Left ventricle myocardium inferior (tissue), 1 donor: ENCODE data around the gene ZNF772. TPM values are rescaled to one million over a fixed set of nuclear protein-coding genes. Genes with fewer than 3 reads are reported as not detected.

Experiments
- DNase-seq: peaks from one replicate; pipeline ENCODE4 v3.0.0-alpha.2; 2020
- H3K27ac ChIP-seq: fragments of 200-600 bp; replicated peaks from 2 replicates; pipeline ENCODE4 v1.8.0; 2021
- H3K27me3 ChIP-seq: fragments of 200-600 bp; 2 replicates; pipeline ENCODE4 v1.8.0; 2021; ENCODE audit warnings: low read depth
- H3K36me3 ChIP-seq: fragments of 200-600 bp; 2 replicates; pipeline ENCODE4 v1.8.0; 2021
- H3K4me1 ChIP-seq: fragments of 200-600 bp; 2 replicates; pipeline ENCODE4 v1.8.0; 2021
- H3K4me3 ChIP-seq: fragments of 200-600 bp; 2 replicates; pipeline ENCODE4 v1.8.0; 2021; ENCODE audit warnings: mild to moderate bottlenecking, moderate library complexity
- H3K9me3 ChIP-seq: fragments of 200-600 bp; replicated peaks from 2 replicates; pipeline ENCODE4 v1.8.0; 2021
- intact Hi-C: fragments of 100-400 bp; cut with micrococcal nuclease; formaldehyde crosslinking; loops from one replicate; pipeline ENCODE4 v1.11.0; 2022
- total RNA-seq: library from RNA; stranded (reverse); fragmentation: NEBNext Ultra II Directional; extraction: Animal tissue kit (Norgen Biotek cat#: 25700); gene quantifications from one replicate; pipeline ENCODE4 v1.2.1, GENCODE V29; 2021
- TF ChIP-seq, protein P1 (sequence below): fragments of 200-600 bp; IDR thresholded peaks from 2 replicates; pipeline ENCODE4 v1.8.0; 2021; ENCODE audit warnings: antibody characterized with exemption, mild to moderate bottlenecking, borderline replicate concordance
- donor health status: DM: no; HTN: yes; CAD: no; lungs with severe emphysema.

ZNF772 gene
- total RNA-seq, 1 donor from 2014 or later, result 22.6 TPM

- H3K27ac ChIP-seq, result peak within 1 kb of the TSS; percentile 56
- DNase-seq, result peak; percentile 97
- H3K27me3 ChIP-seq, result no peaks in the 10 kb centered on the region
- intact Hi-C loops, result no loop called here
- H3K4me1 ChIP-seq, result peaks cover 25% of the 10 kb centered on the region
- peaks cover 4% of the 10 kb centered on the region for H3K9me3 ChIP-seq
- peaks cover 12% of the 10 kb centered on the region for H3K36me3 ChIP-seq
- H3K4me3 ChIP-seq, result peak within 1 kb of the TSS; percentile 89
- TF ChIP-seq, protein P1, sequence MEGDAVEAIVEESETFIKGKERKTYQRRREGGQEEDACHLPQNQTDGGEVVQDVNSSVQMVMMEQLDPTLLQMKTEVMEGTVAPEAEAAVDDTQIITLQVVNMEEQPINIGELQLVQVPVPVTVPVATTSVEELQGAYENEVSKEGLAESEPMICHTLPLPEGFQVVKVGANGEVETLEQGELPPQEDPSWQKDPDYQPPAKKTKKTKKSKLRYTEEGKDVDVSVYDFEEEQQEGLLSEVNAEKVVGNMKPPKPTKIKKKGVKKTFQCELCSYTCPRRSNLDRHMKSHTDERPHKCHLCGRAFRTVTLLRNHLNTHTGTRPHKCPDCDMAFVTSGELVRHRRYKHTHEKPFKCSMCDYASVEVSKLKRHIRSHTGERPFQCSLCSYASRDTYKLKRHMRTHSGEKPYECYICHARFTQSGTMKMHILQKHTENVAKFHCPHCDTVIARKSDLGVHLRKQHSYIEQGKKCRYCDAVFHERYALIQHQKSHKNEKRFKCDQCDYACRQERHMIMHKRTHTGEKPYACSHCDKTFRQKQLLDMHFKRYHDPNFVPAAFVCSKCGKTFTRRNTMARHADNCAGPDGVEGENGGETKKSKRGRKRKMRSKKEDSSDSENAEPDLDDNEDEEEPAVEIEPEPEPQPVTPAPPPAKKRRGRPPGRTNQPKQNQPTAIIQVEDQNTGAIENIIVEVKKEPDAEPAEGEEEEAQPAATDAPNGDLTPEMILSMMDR, result no peak
These were observed 42.0 kb downstream of the ZNF772 start, which contains the start of gene ZNF749 for GRCh38 chr19:57435062-57435978. TSS of gene ZNF749 (plus strand) at chr19:57435325. CDS start at chr19:57435579, 254 bp downstream.

GRCh38 chr19:57434386-57435061 lies 42.8 kb downstream of the ZNF772 start:
- Histone ChIP-seq H3K27ac (peak overlapping the region; percentile 56), H3K27me3 (no peaks in the 10 kb centered on the region), H3K9me3 (no peaks in the 10 kb centered on the region), H3K36me3 (peaks cover 12% of the 10 kb centered on the region), H3K4me3 (peak overlapping the region; percentile 89), H3K4me1 (peaks cover 25% of the 10 kb centered on the region)
- intact Hi-C loops, result no loop called here
- TF ChIP-seq, protein P1, result no peak
- DNase-seq, result no peak

- TF ChIP-seq, protein P1, result no peak
- intact Hi-C loops, result no loop called here
- Histone ChIP-seq H3K27me3 (no peaks in the 10 kb centered on the region), H3K4me3 (no peak overlapping the region), H3K4me1 (peaks cover 4% of the 10 kb centered on the region), H3K27ac (no peak overlapping the region), H3K36me3 (peaks cover 76% of the 10 kb centered on the region), H3K9me3 (peaks cover 100% of the 10 kb centered on the region)
- DNase-seq, result no peak
These were observed 56.3 kb downstream of the ZNF772 start for GRCh38 chr19:57421037-57421436.

DNA sequence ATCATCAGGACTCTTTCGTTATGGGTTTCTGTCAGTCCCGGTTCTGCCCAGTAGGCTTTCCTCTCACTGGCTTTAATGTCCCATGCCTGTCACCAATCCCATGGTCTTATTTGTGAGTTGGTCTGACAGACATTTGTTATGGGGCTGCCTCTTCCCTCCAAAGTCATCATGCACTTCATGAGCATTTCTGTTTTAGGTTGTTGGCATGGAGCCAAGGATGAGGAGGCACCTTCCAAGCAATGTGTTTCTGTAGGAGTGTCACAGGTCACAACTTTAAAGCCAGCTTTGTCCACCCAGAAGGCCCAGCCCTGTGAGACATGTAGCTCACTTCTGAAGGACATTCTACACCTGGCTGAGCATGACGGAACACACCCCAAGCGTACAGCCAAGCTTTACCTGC lies 57.9 kb downstream of the ZNF772 start:
- no peak for DNase-seq
- Histone ChIP-seq H3K36me3 (peaks cover 92% of the 10 kb centered on the region), H3K27me3 (no peaks in the 10 kb centered on the region), H3K27ac (no peak overlapping the region), H3K4me3 (no peak overlapping the region), H3K9me3 (peaks cover 92% of the 10 kb centered on the region), H3K4me1 (peaks cover 13% of the 10 kb centered on the region)
- intact Hi-C loops, result no loop called here
- TF ChIP-seq, protein P1, result no peak

Other genes starting within 250 kb of the ZNF772 start
- gene AURKC, start 246.5 kb downstream of the ZNF772 start, total RNA-seq, result 1.2 TPM
- 8.4 TPM for gene ZNF805, start 236.9 kb downstream of the ZNF772 start, total RNA-seq
- gene ZNF460, start 197.1 kb downstream of the ZNF772 start, total RNA-seq, result 24.0 TPM
- 5.7 TPM for gene ZNF543, start 157.1 kb downstream of the ZNF772 start, total RNA-seq
- 8.0 TPM for gene ZNF304, start 126.3 kb downstream of the ZNF772 start, total RNA-seq
- gene TRAPPC2B, start 114.0 kb downstream of the ZNF772 start, total RNA-seq, result 11.4 TPM
- 3.6 TPM for gene ZNF547, start 114.0 kb downstream of the ZNF772 start, total RNA-seq
- gene ZNF548, start 87.7 kb downstream of the ZNF772 start, total RNA-seq, result 14.4 TPM
- 8.9 TPM for gene ZNF17, start 66.4 kb downstream of the ZNF772 start, total RNA-seq
- gene ZNF749, start 42.2 kb downstream of the ZNF772 start, total RNA-seq, result 3.4 TPM
- gene VN1R1, start 20.4 kb downstream of the ZNF772 start, total RNA-seq, result 3.3 TPM
- 9.0 TPM for gene ZNF419, start 10.2 kb upstream of the ZNF772 start, total RNA-seq
- gene ZNF773, start 22.4 kb upstream of the ZNF772 start, total RNA-seq, result 4.1 TPM
- gene ZNF549, start 49.8 kb upstream of the ZNF772 start, total RNA-seq, result 3.8 TPM
- 10.8 TPM for gene ZNF550, start 82.3 kb upstream of the ZNF772 start, total RNA-seq
- gene ZNF416, start 101.3 kb upstream of the ZNF772 start, total RNA-seq, result 4.6 TPM
- 4.0 TPM for gene ZIK1, start 106.6 kb upstream of the ZNF772 start, total RNA-seq
- gene ZNF530, start 122.3 kb upstream of the ZNF772 start, total RNA-seq, result 4.7 TPM
- 13.3 TPM for gene ZNF134, start 136.7 kb upstream of the ZNF772 start, total RNA-seq
- gene ZNF211, start 155.6 kb upstream of the ZNF772 start, total RNA-seq, result 10.0 TPM
- gene ZSCAN4, start 191.4 kb upstream of the ZNF772 start, total RNA-seq, result not detected
- 3.6 TPM for gene ZNF551, start 204.4 kb upstream of the ZNF772 start, total RNA-seq
- gene ZNF154, start 231.6 kb upstream of the ZNF772 start, total RNA-seq, result 4.8 TPM